Measurements from ENCODE around the gene MRPL12. TPM values are rescaled to one million over a fixed set of nuclear protein-coding genes. Genes with fewer than 3 reads are reported as not detected.
"Not testable (repeated sequence)": the region's sequence is repeated elsewhere in the genome, so short reads cannot be mapped to it uniquely, and the experiment has no call there.

MRPL12 gene
- polyA plus RNA-seq: 100 to 1,000 TPM in 2 of 3 donors, 10 to 100 TPM in 1; 81.3 to 134 (median 118) TPM

DNA sequence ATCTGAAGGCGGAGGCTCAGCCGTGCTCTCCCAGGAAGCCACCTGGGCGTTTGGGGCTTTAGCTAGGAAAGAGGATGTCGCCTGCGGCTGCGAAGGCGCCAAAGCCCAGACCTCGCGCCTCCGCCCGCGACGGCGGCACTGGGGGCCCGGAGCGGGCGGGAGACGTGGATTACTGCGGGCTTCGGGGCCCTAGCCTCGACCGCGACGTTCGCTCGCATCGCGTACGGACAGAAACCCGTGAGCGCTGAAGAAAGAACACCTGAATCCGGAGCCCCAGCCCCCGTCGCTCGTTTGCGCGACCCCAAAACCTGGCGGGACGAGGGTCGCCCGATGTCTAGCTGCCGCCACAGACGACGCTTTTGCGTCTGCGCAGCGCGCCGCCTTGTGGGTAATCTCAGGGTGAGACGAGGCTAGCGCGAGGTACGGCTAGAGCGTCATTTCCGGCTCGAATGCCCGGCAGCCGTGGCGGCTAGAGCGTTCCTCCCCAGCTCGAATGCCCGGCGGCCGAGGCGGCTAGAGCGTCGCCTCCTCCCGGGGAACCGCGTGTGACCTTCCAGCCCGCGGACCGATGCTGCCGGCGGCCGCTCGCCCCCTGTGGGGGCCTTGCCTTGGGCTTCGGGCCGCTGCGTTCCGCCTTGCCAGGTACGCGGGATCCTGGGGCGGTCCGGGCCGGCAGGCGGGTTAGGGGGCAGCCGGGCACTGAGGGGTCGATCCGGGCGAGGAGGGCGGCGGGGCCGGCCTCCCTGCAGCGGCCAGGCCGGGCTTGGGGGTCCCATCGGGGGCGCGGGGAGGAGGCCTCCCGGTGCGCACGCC, at the start of gene MRPL12:
Gene MRPL12 (plus strand): TSS at position 434 of the 813 bp plus-strand sequence. CDS start 135 bp downstream, at position 569.
- WGBS, 3 donors: 0% methylated on average over 91 to 102 of the region's 102 CpGs
- H3K27ac ChIP-seq (ENCODE audit: low read depth, low read length): peak within 1 kb of the TSS; percentile 48

DNA sequence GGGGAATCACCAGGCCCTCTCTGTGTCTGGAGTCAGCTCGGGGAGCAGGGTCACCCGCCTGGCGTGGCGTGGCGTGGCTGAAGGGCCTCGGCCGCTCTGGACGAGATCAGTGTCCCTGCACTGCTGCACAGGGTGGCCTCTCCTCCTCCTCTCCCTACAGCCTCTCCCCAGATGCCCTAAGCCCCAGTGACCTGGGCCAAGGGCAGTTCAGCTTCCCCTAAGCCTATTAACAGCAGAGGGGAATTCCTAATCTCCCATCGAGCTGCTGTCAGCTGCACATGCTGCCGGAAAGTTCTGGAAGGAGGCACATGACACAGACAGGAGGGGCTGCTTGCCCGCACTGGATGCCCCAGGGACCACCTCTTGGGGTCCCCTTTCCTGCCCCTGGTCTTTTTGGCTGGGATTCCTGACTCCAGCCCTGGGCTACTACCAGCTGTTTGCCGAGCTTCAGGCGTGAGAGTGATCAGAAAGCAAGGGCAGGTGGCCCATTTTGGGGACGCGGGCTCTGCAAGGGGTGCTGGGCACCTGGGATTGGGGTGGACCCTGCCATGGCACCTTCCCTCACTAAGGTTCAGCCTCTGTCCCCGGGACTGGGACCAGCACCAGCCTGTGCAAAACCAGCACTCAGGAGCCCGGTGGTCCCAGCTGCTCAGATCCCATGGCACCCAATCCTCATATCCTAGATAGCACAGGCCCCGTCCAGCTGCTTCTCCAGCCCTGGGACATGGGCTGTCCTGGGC, 47.6 kb upstream of the MRPL12 start:
- 71 to 74% (median 72%) methylated on average over 16 to 18 of the region's 18 CpGs for WGBS, 3 donors

DNA sequence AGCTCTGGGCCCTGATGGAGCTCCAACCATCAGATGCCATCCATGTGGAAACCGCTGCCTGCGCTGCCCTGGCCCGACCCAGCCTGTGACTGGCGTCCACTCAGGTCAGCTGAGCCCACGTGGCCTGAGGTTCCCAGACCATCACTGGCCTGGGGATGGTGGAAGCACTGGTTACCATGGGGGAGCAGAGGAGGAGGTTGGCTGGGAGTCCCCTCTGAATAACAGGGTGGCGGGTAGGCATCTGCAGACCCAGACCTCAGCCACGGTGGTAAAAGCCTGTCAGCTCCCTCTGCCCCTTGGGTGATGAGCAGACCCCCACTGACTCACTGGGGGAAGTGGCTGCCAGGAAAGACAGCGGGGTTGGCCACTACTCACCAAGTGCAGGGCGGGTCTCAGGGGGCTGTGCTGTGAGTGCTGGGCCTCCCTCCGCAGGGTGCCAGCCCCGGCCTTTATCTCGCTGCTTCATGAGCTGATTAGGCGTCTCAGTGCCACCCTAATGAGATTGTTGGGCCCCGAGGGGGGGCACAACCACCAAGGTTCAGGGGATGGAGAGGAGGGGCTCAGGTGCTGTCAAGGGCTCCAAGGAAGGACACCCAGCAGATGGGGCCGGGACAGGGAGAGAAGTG, 46.9 kb upstream of the MRPL12 start, which contains the start of gene PDE6G:
Gene PDE6G (minus strand): TSS at position 425 of the 626 bp plus-strand sequence. CDS start 3,237 bp downstream, outside the sequence.
- no peak within 1 kb of the TSS for H3K27ac ChIP-seq (ENCODE audit: low read depth, low read length)
- WGBS, 3 donors: 81 to 88% (median 83%) methylated on average over 15 of the region's 15 CpGs

More for the DNA sequence above, 47.6 kb upstream of the MRPL12 start:
- H3K27ac ChIP-seq (ENCODE audit: low read depth, low read length): no peak overlapping the region

DNA sequence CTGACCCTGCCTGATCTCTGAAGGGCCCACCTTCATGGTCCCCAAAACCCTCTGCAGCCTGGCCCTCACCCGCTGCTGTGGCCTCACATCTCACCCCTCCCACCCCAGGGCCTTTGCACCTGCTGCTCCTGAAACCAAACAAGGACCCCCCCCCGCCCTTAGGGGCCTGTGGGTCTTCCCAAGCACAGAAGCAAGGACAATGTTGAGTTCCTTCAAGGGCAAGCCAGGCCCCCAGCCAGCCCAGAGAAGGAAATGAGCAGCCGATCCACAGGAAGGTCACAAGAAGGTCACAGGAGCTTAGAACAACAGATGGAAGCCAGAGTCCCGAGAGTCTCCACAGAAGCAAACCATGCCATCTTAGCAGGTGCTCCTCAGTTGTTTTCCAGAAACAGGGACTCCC, 46.3 kb upstream of the MRPL12 start:
- WGBS, 3 donors: 50 to 75% (median 60%) methylated on average over 4 of the region's 4 CpGs
- no peak overlapping the region for H3K27ac ChIP-seq (ENCODE audit: low read depth, low read length)

DNA sequence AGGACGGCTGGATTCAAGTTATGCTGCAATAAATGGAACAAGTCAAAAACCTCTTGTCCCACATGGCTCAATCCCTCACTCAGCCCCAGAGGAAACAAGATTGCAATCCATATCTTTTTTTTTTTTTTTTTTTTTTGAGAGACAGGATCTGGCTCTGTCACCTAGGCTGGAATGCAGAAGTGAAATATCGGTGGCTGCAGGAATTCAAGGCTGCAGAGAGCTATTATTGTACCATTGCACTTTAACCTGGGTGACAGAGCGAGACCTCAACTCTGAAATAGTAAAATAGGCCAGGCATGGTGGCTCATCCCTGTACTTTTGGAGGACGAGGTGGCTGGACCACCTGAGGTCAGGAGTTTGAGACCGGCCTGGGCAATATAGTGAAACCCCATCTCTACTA, 44.1 kb upstream of the MRPL12 start:
- WGBS, 3 donors: 44 to 76% (median 69%) methylated on average over 5 of the region's 5 CpGs
- no peak overlapping the region for H3K27ac ChIP-seq (ENCODE audit: low read depth, low read length)

DNA sequence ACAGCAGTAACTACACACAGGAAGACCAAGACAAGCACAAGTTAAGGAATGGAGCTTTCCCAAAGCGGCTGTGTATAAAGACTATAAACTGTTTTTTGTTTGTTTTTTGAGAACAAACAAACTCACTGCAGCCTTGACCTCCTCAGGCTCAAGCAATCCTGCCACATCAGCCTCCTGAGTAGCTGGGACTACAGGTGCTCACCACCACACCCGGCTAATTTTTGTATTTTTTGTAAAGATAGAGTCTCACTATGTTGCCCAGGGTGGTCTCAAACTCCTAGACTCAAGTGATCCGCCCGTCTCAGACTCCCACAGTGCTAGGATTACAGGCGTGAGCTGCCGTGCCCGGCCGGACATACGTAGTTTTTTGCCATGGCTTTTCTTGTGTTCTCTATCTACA, 42.7 kb upstream of the MRPL12 start:
- 89 to 96% (median 92%) methylated on average over 9 of the region's 9 CpGs for WGBS, 3 donors
- H3K27ac ChIP-seq (ENCODE audit: low read depth, low read length): no peak overlapping the region

DNA sequence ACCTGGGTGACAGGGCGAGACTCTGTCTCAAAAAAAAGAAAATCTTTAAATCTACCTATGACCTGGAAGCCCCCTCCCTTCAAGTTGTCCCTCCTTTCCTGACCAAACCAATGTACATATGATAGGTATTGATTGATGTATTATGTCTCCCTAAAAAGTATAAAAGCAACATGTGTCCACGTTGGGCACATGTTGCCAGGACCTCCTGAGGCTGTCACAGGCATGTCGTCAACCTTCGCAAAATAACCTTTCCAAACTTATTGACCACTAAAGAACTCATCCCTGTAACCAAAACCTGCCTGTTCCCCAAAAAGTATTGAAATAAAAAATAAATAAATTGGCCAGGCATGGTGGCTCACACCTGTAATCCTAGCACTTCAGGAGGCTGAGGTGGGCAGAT, 41.2 kb upstream of the MRPL12 start:
- WGBS, 3 donors: 94 to 98% (median 97%) methylated on average over 4 of the region's 4 CpGs
- no peak overlapping the region for H3K27ac ChIP-seq (ENCODE audit: low read depth, low read length)

DNA sequence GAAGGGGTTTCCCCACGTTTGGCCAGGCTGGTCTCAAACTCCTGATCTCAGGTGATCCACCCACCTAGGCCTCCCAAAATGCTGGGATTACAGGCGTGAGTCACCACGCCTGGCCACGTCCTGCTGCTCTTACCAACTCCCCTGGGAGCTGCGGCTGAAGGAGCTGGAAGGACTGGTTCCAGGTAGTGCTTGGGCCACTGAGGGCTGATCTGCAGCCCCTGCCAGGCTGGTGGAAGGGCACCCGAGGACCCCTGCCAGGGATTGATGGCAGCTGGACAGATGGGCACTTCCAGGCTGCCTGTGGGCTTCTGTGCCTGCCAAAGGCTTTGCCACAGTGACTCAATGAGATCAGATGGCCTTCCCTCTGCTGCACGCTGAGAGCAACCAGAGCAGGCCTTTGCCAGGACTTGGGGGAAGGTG, 39.1 kb upstream of the MRPL12 start:
- H3K27ac ChIP-seq (ENCODE audit: low read depth, low read length): no peak overlapping the region
- 72 to 85% (median 78%) methylated on average over 7 of the region's 7 CpGs for WGBS, 3 donors

DNA sequence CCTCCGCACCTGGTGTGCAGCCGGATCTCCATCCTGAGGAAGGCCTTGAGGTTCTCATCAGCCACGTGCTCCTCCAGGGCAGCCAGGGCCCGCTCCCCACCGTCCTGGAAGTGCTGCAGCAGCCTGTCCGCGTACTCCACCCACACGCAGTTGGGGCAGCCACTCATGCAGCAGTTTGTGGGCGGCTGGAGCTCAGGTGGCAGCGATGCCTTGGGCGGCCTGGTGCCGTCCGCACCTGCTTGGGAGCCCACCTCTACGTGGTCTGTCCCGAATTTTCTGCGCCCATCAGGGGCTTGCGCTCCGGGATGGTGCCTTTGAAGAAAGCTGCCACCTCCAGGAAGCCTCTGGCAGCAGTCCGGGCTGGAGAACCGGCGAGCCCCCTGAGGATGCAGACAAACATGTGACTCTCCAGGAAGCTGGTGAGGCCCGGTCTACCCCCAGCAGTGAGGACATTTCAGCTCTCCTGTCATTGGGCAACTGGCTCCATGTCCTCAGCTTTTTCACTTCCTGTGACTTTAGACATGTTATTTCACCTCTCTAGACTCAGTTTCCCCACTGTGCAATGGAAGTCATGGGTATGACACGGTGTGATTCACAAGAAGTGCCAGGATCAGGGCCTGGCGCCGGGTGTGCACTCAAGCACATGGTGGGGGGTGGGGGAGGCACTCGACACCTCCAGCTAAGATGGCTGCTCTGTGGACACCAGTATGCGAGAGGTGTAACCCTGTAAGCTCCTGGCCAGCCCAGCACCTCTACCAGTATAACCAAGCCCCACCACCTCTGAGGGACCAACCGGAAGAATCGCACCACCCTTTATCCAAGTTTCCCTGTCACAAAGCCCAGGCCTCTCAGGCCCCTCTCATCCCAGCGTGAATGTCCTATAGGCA, 37.7 kb upstream of the MRPL12 start:
- no peak overlapping the region for H3K27ac ChIP-seq (ENCODE audit: low read depth, low read length)
- WGBS, 3 donors: 53 to 64% (median 57%) methylated on average over 30 of the region's 30 CpGs

DNA sequence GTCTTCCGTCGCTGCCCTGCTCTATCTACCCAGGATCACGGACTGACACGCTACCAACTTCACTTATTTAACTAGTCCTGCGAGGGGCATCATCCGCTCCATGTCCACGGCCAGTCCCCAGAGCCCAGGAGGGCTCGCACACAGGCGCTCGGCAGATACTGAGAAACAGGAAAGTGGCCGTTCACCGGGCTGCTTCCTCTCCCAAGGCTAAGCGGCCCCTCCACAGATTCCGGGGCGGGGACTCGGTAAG, 37.1 kb upstream of the MRPL12 start:
- WGBS, 3 donors: 0 to 1% (median 0%) methylated on average over 16 of the region's 16 CpGs
- peak overlapping the region; percentile 29 for H3K27ac ChIP-seq (ENCODE audit: low read depth, low read length)

DNA sequence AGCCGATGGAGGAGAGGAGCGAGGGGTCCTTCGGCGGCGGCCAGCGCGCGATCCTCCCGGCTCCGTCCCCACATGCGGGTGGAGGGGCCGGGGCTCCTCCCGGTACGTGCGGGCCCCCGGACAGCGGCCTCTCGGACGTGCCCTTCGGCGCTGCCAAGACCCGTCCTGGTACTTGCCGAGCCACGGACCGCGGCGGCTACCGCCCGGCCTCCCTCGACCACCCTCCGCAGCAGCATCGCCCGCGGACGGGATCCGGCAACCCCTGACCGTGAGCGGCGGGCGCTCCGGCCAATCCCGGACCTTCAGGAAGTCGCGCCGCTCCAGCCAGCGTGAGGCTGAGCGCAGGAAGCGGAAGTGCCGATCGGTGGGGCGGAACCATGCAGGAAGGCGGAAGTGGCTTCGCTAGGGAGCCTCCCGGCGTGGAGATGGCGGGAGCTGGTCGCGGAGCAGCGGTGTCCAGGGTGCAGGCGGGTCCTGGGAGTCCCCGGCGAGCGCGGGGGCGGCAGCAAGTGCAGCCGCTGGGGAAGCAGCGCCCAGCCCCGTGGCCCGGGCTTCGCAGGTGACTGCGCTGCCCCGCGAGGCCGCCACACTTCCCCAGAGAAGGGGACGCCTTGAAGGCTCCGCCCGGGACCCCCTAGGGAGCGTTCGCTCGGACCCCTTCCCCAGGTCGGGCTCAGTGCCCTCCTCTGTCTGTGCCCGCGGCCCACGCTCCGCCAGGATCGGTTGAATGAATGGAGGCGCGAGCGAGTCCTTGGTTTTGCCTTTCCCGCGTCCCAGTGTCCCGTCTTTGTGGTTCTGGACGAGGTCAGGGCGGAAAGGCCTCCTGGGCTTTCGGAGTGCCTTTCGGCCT, 36.6 kb upstream of the MRPL12 start, which contains the start of the genes CCDC137 and OXLD1:
Gene CCDC137 (plus strand): TSS at position 396 of the 850 bp plus-strand sequence. CDS start 30 bp downstream, at position 426.
Gene OXLD1 (minus strand): TSS at position 264 of the 850 bp plus-strand sequence. CDS start 28 bp downstream, at position 236.
- WGBS, 3 donors: 0 to 1% (median 0%) methylated on average over 88 to 96 of the region's 96 CpGs
- peak within 1 kb of the TSS; percentile 29 for H3K27ac ChIP-seq (ENCODE audit: low read depth, low read length)

DNA sequence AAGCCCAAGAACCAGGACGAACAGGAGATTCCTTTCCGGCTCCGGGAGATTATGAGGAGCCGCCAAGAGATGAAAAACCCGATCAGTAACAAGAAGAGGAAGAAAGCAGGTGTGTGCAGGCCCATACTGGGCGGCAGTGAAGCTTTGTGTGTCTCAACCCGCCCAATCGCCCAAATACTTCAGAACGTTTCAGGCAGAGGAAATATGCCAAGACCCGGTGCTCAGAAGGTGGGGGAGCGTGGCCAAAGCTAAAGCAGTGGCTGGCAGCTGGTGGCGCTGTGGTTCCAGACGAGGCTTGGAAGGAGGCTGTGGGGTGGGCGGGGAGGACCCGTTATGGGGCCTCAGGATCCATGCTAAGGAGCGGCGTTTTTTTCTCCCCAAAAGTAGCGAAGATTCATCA, 35.4 kb upstream of the MRPL12 start:
- 82 to 84% (median 84%) methylated on average over 18 of the region's 18 CpGs for WGBS, 3 donors
- no peak overlapping the region for H3K27ac ChIP-seq (ENCODE audit: low read depth, low read length)

DNA sequence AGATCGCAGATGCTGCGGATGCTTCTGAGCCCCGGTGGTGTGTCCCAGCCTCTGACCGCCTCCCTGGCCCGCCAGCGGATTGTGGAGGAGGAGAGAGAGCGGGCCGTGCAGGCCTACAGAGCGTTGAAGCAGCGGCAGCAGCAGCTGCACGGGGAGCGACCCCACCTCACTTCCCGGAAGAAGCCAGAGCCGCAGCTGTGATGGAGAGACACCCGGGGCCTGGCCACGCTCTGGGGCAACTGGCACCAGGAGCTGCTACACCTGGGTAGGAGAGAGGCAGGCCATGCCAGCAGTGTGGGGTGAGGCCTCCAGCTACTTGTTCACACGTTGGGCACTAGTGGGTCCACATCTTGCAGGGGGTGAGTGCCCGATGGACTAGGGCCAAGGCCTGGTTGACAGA, 30.7 kb upstream of the MRPL12 start:
- H3K27ac ChIP-seq (ENCODE audit: low read depth, low read length): no peak overlapping the region
- WGBS, 3 donors: 78 to 89% (median 84%) methylated on average over 18 of the region's 18 CpGs

DNA sequence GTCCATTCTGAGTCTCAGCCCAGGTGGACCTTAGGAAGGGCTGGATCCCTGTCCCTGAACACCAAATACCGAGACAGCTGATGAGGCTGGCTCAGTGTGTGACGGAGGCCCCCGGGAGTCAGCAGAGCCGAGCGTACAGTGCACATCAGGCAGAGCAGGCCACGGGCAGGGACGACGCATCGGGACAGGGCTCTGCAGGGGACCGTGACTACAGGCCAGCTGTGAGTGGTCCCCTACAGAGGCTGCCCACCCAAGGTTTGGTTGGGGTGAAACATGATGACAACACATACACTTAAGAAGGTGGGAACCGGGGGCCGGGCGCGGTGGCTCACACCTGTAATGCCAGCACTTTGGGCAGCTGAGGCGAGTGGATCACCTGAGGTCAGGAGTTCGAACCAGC, 30.2 kb upstream of the MRPL12 start:
- WGBS, 3 donors: 92 to 95% (median 93%) methylated on average over 13 to 16 of the region's 16 CpGs
- no peak overlapping the region for H3K27ac ChIP-seq (ENCODE audit: low read depth, low read length)

DNA sequence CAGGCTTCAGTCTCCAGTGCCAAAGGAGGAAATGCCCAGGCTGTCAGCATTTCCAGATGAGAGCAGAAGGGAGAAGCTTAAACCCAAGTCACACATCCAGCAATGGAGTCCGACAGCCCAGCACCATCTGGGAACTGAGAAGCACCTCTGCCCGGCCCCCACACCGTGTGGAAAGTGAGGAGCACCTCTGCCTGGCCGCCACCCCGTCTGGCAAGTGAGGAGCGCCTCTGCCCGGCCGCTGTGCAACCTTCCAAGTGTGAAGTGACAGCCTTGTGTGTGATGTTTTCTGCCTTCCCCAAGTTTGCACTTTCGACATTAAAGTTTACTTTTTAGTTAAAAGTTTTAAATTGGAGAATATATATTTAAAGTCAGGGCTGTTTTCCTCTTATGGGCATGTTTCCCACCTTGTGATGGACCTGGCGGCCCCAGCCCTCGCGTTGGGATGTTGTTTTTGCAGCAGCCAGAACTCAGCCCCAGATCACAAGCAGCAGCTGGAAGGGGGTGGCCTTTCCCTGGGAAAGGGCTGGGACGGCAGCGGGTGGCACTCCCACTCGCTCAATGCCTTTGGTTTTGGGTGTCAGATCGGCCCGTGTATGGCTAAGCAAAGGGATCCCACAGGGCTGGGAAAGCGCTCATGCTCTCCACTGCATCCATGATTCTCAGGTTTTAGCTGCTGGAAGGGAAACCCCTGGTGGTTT, 29.5 kb upstream of the MRPL12 start:
- 83 to 85% (median 84%) methylated on average over 18 of the region's 18 CpGs for WGBS, 3 donors
- no peak overlapping the region for H3K27ac ChIP-seq (ENCODE audit: low read depth, low read length)

DNA sequence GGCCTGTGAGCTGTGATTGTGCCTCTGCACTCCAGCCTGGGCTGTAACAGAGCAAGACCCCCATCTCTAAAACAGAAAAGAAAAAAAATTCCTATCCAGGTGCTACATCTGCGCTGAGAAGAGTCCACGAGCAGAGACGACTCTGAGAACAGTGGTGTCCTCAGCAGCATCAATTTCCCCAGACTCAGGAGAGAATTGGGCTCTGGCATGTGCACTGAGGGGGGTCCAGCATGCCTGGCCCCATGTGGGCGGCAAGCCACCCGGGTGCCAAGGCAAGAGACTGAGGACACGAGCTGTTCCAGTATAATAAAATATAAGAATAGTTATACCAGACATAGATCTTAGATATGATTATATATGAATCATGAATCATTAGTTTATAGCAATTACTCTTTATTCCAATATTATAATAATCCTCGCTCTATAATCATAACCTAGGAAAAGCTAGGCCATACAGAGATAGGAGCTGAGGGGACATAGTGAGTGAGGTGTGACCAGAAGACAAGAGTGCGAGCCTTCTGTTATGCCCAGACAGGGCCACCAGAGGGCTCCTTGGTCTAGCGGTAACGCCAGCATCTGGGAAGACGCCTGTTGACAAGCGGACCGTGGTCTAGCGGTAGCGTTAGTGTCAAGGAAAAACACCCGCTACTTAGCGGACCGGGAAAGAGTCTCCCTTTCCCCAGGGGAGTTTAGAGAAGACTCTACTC, 27.5 kb upstream of the MRPL12 start:
- not testable (repeated sequence) for H3K27ac ChIP-seq (ENCODE audit: low read depth, low read length)
- 34 to 46% (median 40%) methylated on average over 18 of the region's 18 CpGs for WGBS, 3 donors

Data from adipose tissue (tissue), 3 donors.